Right forelimb (tissue), 1 donor: ENCODE data around the gene OTUD6A.
"Not testable (repeated sequence)": the region's sequence is repeated elsewhere in the genome, so short reads cannot be mapped to it uniquely, and the experiment has no call there.

Source experiments
- DNase-seq: peaks from one replicate; pipeline ENCODE4 v3.0.0-alpha.2; 2018

OTUD6A gene

GRCh38 chrX:70049406-70049805, 12.9 kb upstream of the OTUD6A start:
- DNase-seq: no peak

- no peak for DNase-seq
Measured at GRCh38 chrX:70049925-70050324, 12.3 kb upstream of the OTUD6A start, which contains the start of gene AWAT2. Gene AWAT2 (minus strand): TSS chrX:70049938. CDS start chrX:70049932, 6 bp downstream.

- DNase-seq: no peak
Measured at GRCh38 chrX:70052895-70053615, 9.2 kb upstream of the OTUD6A start.

GRCh38 chrX:70054391-70054790, 7.9 kb upstream of the OTUD6A start:
- no peak for DNase-seq

GRCh38 chrX:70062961-70063550, 799 bp downstream of the OTUD6A start:
- DNase-seq: no peak

- no peak for DNase-seq
Measured at GRCh38 chrX:70066646-70067045, 4.4 kb downstream of the OTUD6A start.

- DNase-seq: no peak
Measured at GRCh38 chrX:70079297-70079696, 17.0 kb downstream of the OTUD6A start.

- DNase-seq: no peak
Measured at GRCh38 chrX:70079870-70080269, 17.6 kb downstream of the OTUD6A start.

GRCh38 chrX:70082723-70083122, 20.5 kb downstream of the OTUD6A start:
- no peak for DNase-seq

GRCh38 chrX:70084592-70085240, 22.5 kb downstream of the OTUD6A start:
- no peak for DNase-seq

GRCh38 chrX:70087857-70088630, 25.8 kb downstream of the OTUD6A start:
- no peak for DNase-seq

- no peak for DNase-seq
Measured at GRCh38 chrX:70088751-70089150, 26.5 kb downstream of the OTUD6A start.

GRCh38 chrX:70089604-70090297, 27.5 kb downstream of the OTUD6A start:
- no peak for DNase-seq

- no peak for DNase-seq
Measured at GRCh38 chrX:70092247-70092646, 30.0 kb downstream of the OTUD6A start.

- no peak for DNase-seq
Measured at GRCh38 chrX:70096052-70096451, 33.8 kb downstream of the OTUD6A start.

GRCh38 chrX:70105229-70105628, 43.0 kb downstream of the OTUD6A start:
- DNase-seq: no peak

GRCh38 chrX:70111436-70112026, 49.3 kb downstream of the OTUD6A start:
- DNase-seq: not testable (repeated sequence)
